GM23338 (cell line): ENCODE results near the gene GDPD5. TPM values are rescaled to one million over a fixed set of nuclear protein-coding genes. Genes with fewer than 3 reads are reported as not detected.
A peak's percentile ranks its signal among the peaks of the same experiment; 100 is the strongest.

ENCODE experiments used
- ATAC-seq: fragments of 200-7000 bp; cut with Tn5 transposase; 3 replicates; pipeline ENCODE4 v1.9.1; 2020
- DNase-seq: peaks from one replicate; pipeline ENCODE4 v3.0.0-alpha.2; 2015; ENCODE audit warnings: low spot score
- H2AFZ ChIP-seq: fragments of 200-600 bp; sonication (generic); 2 replicates; pipeline ENCODE4 v1.8.0; 2016; ENCODE audit warnings: antibody characterized with exemption, mild to moderate bottlenecking, moderate library complexity
- H3F3A ChIP-seq: fragments of 200-600 bp; sonication (generic); replicated peaks from 2 replicates; pipeline ENCODE4 v1.8.0; 2017; ENCODE audit warnings: antibody characterized with exemption, mixed run types, low read depth
- H3K27ac ChIP-seq: fragments of 200-600 bp; sonication (generic); 2 replicates; pipeline ENCODE4 v1.6.1; 2016; ENCODE audit warnings: low read depth
- H3K27me3 ChIP-seq: fragments of 200-600 bp; sonication (generic); 2 replicates; pipeline ENCODE4 v1.8.0; 2016; ENCODE audit warnings: mild to moderate bottlenecking, mixed run types, moderate library complexity; ENCODE audit not compliant: insufficient read depth
- H3K36me3 ChIP-seq: fragments of 200-600 bp; sonication (generic); 2 replicates; pipeline ENCODE4 v1.8.0; 2016; ENCODE audit warnings: mild to moderate bottlenecking; ENCODE audit not compliant: insufficient read depth
- H3K4me1 ChIP-seq: fragments of 200-600 bp; sonication (generic); 2 replicates; pipeline ENCODE4 v1.8.0; 2016; ENCODE audit warnings: mild to moderate bottlenecking, moderate library complexity; ENCODE audit not compliant: insufficient read depth
- H3K4me2 ChIP-seq: fragments of 200-600 bp; sonication (generic); 2 replicates; pipeline ENCODE4 v1.7.1; 2017; ENCODE audit warnings: mixed run types
- H3K4me3 ChIP-seq: fragments of 200-600 bp; sonication (generic); 2 replicates; pipeline ENCODE4 v1.6.1; 2016; ENCODE audit warnings: mixed run types
- H3K79me2 ChIP-seq: fragments of 200-600 bp; sonication (generic); replicated peaks from 2 replicates; pipeline ENCODE4 v1.8.0; 2017; ENCODE audit warnings: mild to moderate bottlenecking; ENCODE audit not compliant: insufficient read depth
- H3K9me2 ChIP-seq: fragments of 200-600 bp; sonication (generic); 2 replicates; pipeline ENCODE4 v1.8.0; 2017; ENCODE audit not compliant: insufficient read depth
- H4K20me1 ChIP-seq: fragments of 200-600 bp; sonication (generic); replicated peaks from 2 replicates; pipeline ENCODE4 v1.8.0; 2017; ENCODE audit warnings: mild to moderate bottlenecking; ENCODE audit not compliant: insufficient read depth
- H3K27ac Mint-ChIP-seq: 2 replicates; pipeline ENCODE4 v1.8.0; 2020; ENCODE audit warnings: inconsistent platforms, mild to moderate bottlenecking, moderate library complexity, mixed read lengths
- H3K27me3 Mint-ChIP-seq: 3 replicates; pipeline ENCODE4 v1.8.0; 2022; ENCODE audit warnings: low read depth, mild to moderate bottlenecking, moderate library complexity, mixed read lengths, inconsistent platforms; ENCODE audit not compliant: insufficient read depth, poor library complexity
- H3K36me3 Mint-ChIP-seq: 3 replicates; pipeline ENCODE4 v1.8.0; 2021; ENCODE audit warnings: low read depth, mild to moderate bottlenecking, inconsistent platforms, moderate library complexity, mixed read lengths
- H3K4me1 Mint-ChIP-seq: 3 replicates; pipeline ENCODE4 v1.8.0; 2020; ENCODE audit warnings: mild to moderate bottlenecking, inconsistent platforms, mixed read lengths
- H3K4me3 Mint-ChIP-seq: 3 replicates; pipeline ENCODE4 v1.8.0; 2021; ENCODE audit warnings: moderate library complexity, mild to moderate bottlenecking, inconsistent platforms, mixed read lengths
- H3K9me3 Mint-ChIP-seq: 3 replicates; pipeline ENCODE4 v1.8.0; 2020; ENCODE audit warnings: moderate library complexity, mild to moderate bottlenecking, inconsistent platforms, mixed read lengths
- CREB1 ChIP-seq: fragments of 250-450 bp; sonication (Bioruptor Pico); IDR thresholded peaks from 2 replicates; pipeline ENCODE4 v1.5.0; 2020; ENCODE audit warnings: low read depth, mild to moderate bottlenecking, moderate library complexity
- CTCF ChIP-seq, 2 experiments: fragments of 200-600 bp in 1 of 2; sonication (generic) in 1 of 2; conservative IDR thresholded peaks; 2 replicates each; pipeline versions ENCODE4 v1.5.1 to v1.6.1; 2016 to 2017; ENCODE audit warnings: antibody characterized with exemption in 2 of 2, low read depth in 2 of 2, mild to moderate bottlenecking in 2 of 2, moderate library complexity in 1 of 2
- EZH2 ChIP-seq: fragments of 200-600 bp; sonication (generic); IDR thresholded peaks from one replicate; pipeline ENCODE4 v1.8.0; 2017; ENCODE audit warnings: antibody characterized with exemption, mild to moderate bottlenecking, low read depth; ENCODE audit not compliant: unreplicated experiment
- EZH2phosphoT487 ChIP-seq: fragments of 200-600 bp; sonication (generic); IDR thresholded peaks from one replicate; pipeline ENCODE4 v1.8.1; 2018; ENCODE audit warnings: antibody characterized with exemption; ENCODE audit not compliant: unreplicated experiment
- NANOG ChIP-seq: IDR thresholded peaks from 2 replicates; pipeline ENCODE4 v1.6.1; 2016; ENCODE audit warnings: antibody characterized with exemption, borderline replicate concordance
- POLR2AphosphoS5 ChIP-seq: IDR thresholded peaks from 2 replicates; pipeline ENCODE4 v1.6.1; 2016; ENCODE audit warnings: antibody characterized with exemption, low read depth
- REST ChIP-seq: IDR thresholded peaks from one replicate; pipeline ENCODE4 v1.6.1; 2018; ENCODE audit warnings: antibody characterized with exemption; ENCODE audit not compliant: unreplicated experiment
- STAT1 ChIP-seq: IDR thresholded peaks from one replicate; pipeline ENCODE4 v1.6.1; 2016; ENCODE audit warnings: antibody characterized with exemption; ENCODE audit not compliant: unreplicated experiment
- ZNF114 ChIP-seq: fragments of 250-450 bp; sonication (Bioruptor Pico); IDR thresholded peaks from 2 replicates; pipeline ENCODE4 v1.5.0; 2020; ENCODE audit warnings: mild to moderate bottlenecking, moderate library complexity
- ZNF331 ChIP-seq: fragments of 250-450 bp; sonication (Bioruptor Pico); IDR thresholded peaks from 2 replicates; pipeline ENCODE4 v1.5.0; 2020; ENCODE audit warnings: low read depth, mild to moderate bottlenecking, moderate library complexity
- ZNF462 ChIP-seq: fragments of 250-450 bp; sonication (Bioruptor Pico); IDR thresholded peaks from 2 replicates; pipeline ENCODE4 v1.5.0; 2020; ENCODE audit warnings: mild to moderate bottlenecking, moderate library complexity
- polyA plus RNA-seq: library from polyadenylated mRNA; unstranded; fragments of >200 nt; fragmentation: Nextera tagmentation; extraction: Ambion mirVana; gene quantifications from 2 replicates; pipeline ENCODE4 v1.2.1, GENCODE V29; 2016
- total RNA-seq: library from RNA; depleted of rRNA; stranded (reverse); fragments of >200 nt; shearing (Covaris generic); gene quantifications from 2 replicates; pipeline ENCODE4 v1.2.3, GENCODE V29; 2014

Gene GDPD5
- total and polyA plus RNA-seq, 2 experiments from 2014 or later, result 1.6 to 4.9 TPM

DNA sequence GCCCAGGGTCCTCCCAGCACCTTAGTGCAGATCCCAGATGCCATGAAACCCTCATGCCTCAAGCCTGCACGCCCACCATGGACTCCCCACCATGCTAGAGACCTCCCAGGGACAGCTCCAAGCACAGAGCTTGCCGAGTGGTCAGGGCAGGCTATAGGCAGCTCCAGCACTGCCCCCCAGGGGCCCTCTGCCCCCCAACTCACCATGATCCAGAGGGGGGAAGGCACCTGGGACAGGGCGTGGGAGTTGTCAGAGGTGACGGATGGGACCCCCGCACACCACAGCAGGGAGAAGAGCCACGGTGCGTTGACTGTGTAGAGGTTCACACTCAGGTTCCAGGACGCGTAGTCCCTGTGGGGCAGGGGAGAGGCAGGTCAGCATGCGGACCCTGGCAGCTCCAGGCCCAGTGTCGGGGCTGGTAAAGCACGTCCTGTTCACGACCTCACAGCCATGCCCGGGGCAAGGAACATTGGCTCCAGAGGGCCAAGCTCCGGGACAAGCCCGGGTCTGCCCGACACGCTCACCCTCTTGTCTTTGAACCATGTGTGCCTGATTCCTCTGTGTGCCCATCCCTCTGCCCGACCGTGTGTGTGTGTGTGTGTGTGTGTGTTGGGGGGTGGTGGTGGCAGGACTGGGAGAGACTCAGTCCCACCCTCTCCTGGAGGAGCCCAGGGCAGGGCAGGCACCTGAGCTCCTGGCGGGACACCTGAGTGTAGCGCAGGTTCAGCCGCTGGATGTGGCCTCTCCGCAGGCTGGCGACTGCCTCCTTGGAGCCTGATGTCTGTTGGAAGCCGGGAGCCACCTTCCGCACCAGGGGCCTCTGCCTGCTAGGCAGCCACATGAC lies 84.6 kb downstream of the GDPD5 start:
- Mint-ChIP-seq H3K4me3 (no peak overlapping the region), H3K9me3 (no peaks in the 10 kb centered on the region; the same call in 2 of the 3 replicates), H3K4me1 (peaks cover 25% of the 10 kb centered on the region), H3K27ac (no peak overlapping the region), H3K27me3 (peaks cover 3% of the 10 kb centered on the region), H3K36me3 (no peaks in the 10 kb centered on the region)
- Histone ChIP-seq H4K20me1 (no peaks in the 10 kb centered on the region), H3K4me2 (no peak overlapping the region), H3K79me2 (no peaks in the 10 kb centered on the region), H3F3A (no peaks in the 10 kb centered on the region), H3K9me2 (no peaks in the 10 kb centered on the region), H3K27ac (no peak overlapping the region), H2AFZ (no peak overlapping the region), H3K36me3 (no peaks in the 10 kb centered on the region), H3K4me3 (no peak overlapping the region), H3K4me1 (0 out of 2 replicates have a peak, but pooled peaks cover 3% of the 10 kb centered on the region), H3K27me3 (no peaks in the 10 kb centered on the region)
- DNase-seq (no peak), ATAC-seq (peak; percentile 6; the same call in 2 of the 3 replicates)
- TF ChIP-seq EZH2 (no peak), ZNF331 (CRISPR knock-in tag) (no peak), STAT1 (no peak), ZNF114 (CRISPR knock-in tag) (no peak), EZH2phosphoT487 (no peak), CTCF (conservative IDR thresholded peaks at IDR 0.05; ENCODE audit: low read depth in 2 of 2) (no peak), CREB1 (CRISPR knock-in tag) (no peak), REST (no peak), POLR2AphosphoS5 (no peak), NANOG (no peak), ZNF462 (CRISPR knock-in tag) (no peak)
